HG03460 (cell line): ENCODE data around the gene MAGI2.

Experiments used
- ATAC-seq: cut with Tn5 transposase; IDR thresholded peaks from one replicate; pipeline ENCODE4 v1.9.1; 2021; ENCODE audit not compliant: unreplicated experiment

MAGI2 gene

GRCh38 chr7:79272938-79273337 is 180.5 kb downstream of the MAGI2 start:
- ATAC-seq, result no peak

GRCh38 chr7:79272066-79272669 is 181.3 kb downstream of the MAGI2 start:
- peak; percentile 84 for ATAC-seq

- ATAC-seq, result no peak
Measured at GRCh38 chr7:79268730-79269129, 184.7 kb downstream of the MAGI2 start.

- no peak for ATAC-seq
Measured at GRCh38 chr7:79258826-79259225, 194.6 kb downstream of the MAGI2 start.

GRCh38 chr7:79257959-79258358 is 195.5 kb downstream of the MAGI2 start:
- no peak for ATAC-seq

GRCh38 chr7:79245623-79246249 is 207.7 kb downstream of the MAGI2 start:
- no peak for ATAC-seq

- ATAC-seq, result no peak
Measured at GRCh38 chr7:79244482-79244881, 209.0 kb downstream of the MAGI2 start.

GRCh38 chr7:79241288-79242060 is 212.0 kb downstream of the MAGI2 start:
- no peak for ATAC-seq

- ATAC-seq, result no peak
Measured at GRCh38 chr7:79240413-79240812, 213.1 kb downstream of the MAGI2 start.

- no peak for ATAC-seq
Measured at GRCh38 chr7:79236352-79237028, 217.0 kb downstream of the MAGI2 start.

GRCh38 chr7:79227044-79227443 is 226.4 kb downstream of the MAGI2 start:
- ATAC-seq, result no peak

GRCh38 chr7:79221211-79221610 is 232.3 kb downstream of the MAGI2 start:
- no peak for ATAC-seq

- no peak for ATAC-seq
Measured at GRCh38 chr7:79217976-79218626, 235.4 kb downstream of the MAGI2 start.

- no peak for ATAC-seq
Measured at GRCh38 chr7:79217468-79217867, 236.0 kb downstream of the MAGI2 start.

GRCh38 chr7:79216236-79216635 is 237.2 kb downstream of the MAGI2 start:
- ATAC-seq, result no peak

- ATAC-seq, result no peak
Measured at GRCh38 chr7:79212334-79212733, 241.1 kb downstream of the MAGI2 start.

- no peak for ATAC-seq
Measured at GRCh38 chr7:79211724-79212123, 241.7 kb downstream of the MAGI2 start.

- no peak for ATAC-seq
Measured at GRCh38 chr7:79199961-79200360, 253.5 kb downstream of the MAGI2 start.

- ATAC-seq, result no peak
Measured at GRCh38 chr7:79199266-79199665, 254.2 kb downstream of the MAGI2 start.

GRCh38 chr7:79185605-79186004 is 267.9 kb downstream of the MAGI2 start:
- ATAC-seq, result no peak

GRCh38 chr7:79182283-79182682 is 271.2 kb downstream of the MAGI2 start:
- ATAC-seq, result no peak
